HepG2 (cell line): ENCODE data around the gene NKAIN4. TPM values are rescaled to one million over a fixed set of nuclear protein-coding genes. Genes with fewer than 3 reads are reported as not detected.

Experiments used
- ARNT2 ChIP-seq: sonication (generic); formaldehyde crosslinking; IDR thresholded peaks from 2 replicates; pipeline ENCODE4 v1.8.0; 2022; ENCODE audit warnings: mild to moderate bottlenecking, low read depth, missing genetic modification reagents, moderate library complexity
- ELF3 ChIP-seq: IDR thresholded peaks from 2 replicates; pipeline ENCODE4 v1.6.1; 2016; ENCODE audit warnings: missing genetic modification reagents, missing compliant biosample characterization
- GTF2F1 ChIP-seq: fragments of 150-350 bp; IDR thresholded peaks from 2 replicates; pipeline ENCODE4 v1.6.1; 2014; ENCODE audit warnings: low read length
- IRX3 ChIP-seq: sonication (generic); formaldehyde crosslinking; IDR thresholded peaks from 2 replicates; pipeline ENCODE4 v1.8.1; 2023; ENCODE audit warnings: mild to moderate bottlenecking, low read depth, missing genetic modification reagents, borderline replicate concordance
- NFIB ChIP-seq: sonication (generic); formaldehyde crosslinking; IDR thresholded peaks from 2 replicates; pipeline ENCODE4 v1.9.0; 2021; ENCODE audit warnings: missing genetic modification reagents, mild to moderate bottlenecking, borderline replicate concordance
- RFX5 ChIP-seq: IDR thresholded peaks from 2 replicates; pipeline ENCODE4 v1.6.1; 2011; ENCODE audit warnings: low read depth, low read length, improper control_type of control experiment
- SRF ChIP-seq: IDR thresholded peaks from 2 replicates; pipeline ENCODE4 v1.6.1; 2011; ENCODE audit warnings: mild to moderate bottlenecking, low read depth, low read length, moderate library complexity
- XRCC5 ChIP-seq: fragments of 200-400 bp; formaldehyde crosslinking; optimal IDR thresholded peaks from 2 replicates; pipeline ENCODE3; 2017; ENCODE audit warnings: mild to moderate bottlenecking, low read length
- ZIK1 ChIP-seq: sonication (generic); formaldehyde crosslinking; IDR thresholded peaks from 2 replicates; pipeline ENCODE4 v1.5.0; 2020; ENCODE audit warnings: mild to moderate bottlenecking, low read depth, missing genetic modification reagents, borderline replicate concordance
- ZNF124 ChIP-seq: sonication (generic); formaldehyde crosslinking; IDR thresholded peaks from 2 replicates; pipeline ENCODE4 v1.4.0; 2020; ENCODE audit warnings: missing genetic modification reagents
- ZNF232 ChIP-seq: sonication (generic); formaldehyde crosslinking; IDR thresholded peaks from 2 replicates; pipeline ENCODE4 v1.4.0; 2020; ENCODE audit warnings: missing genetic modification reagents, borderline replicate concordance
- ZNF251 ChIP-seq: sonication (generic); formaldehyde crosslinking; IDR thresholded peaks from 2 replicates; pipeline ENCODE4 v1.9.0; 2021; ENCODE audit warnings: mild to moderate bottlenecking, missing genetic modification reagents
- ZNF3 ChIP-seq: IDR thresholded peaks from 2 replicates; pipeline ENCODE4 v1.7.0; 2017; ENCODE audit warnings: inconsistent platforms
- ZNF33B ChIP-seq: sonication (generic); formaldehyde crosslinking; IDR thresholded peaks from 2 replicates; pipeline ENCODE4 v1.5.1; 2020; ENCODE audit warnings: mild to moderate bottlenecking, missing genetic modification reagents
- ZNF441 ChIP-seq: sonication (generic); formaldehyde crosslinking; IDR thresholded peaks from 2 replicates; pipeline ENCODE4 v1.7.0; 2021; ENCODE audit warnings: missing genetic modification reagents, borderline replicate concordance
- ZNF543 ChIP-seq: sonication (generic); formaldehyde crosslinking; IDR thresholded peaks from 2 replicates; pipeline ENCODE4 v1.4.0; 2020; ENCODE audit warnings: mild to moderate bottlenecking, missing genetic modification reagents
- ZNF556 ChIP-seq: sonication (generic); formaldehyde crosslinking; IDR thresholded peaks from 2 replicates; pipeline ENCODE4 v1.4.0; 2020; ENCODE audit warnings: mild to moderate bottlenecking, missing genetic modification reagents, borderline replicate concordance
- ZNF558 ChIP-seq: sonication (generic); formaldehyde crosslinking; IDR thresholded peaks from 2 replicates; pipeline ENCODE4 v1.9.0; 2022; ENCODE audit warnings: mild to moderate bottlenecking, missing genetic modification reagents, borderline replicate concordance
- ZNF678 ChIP-seq: sonication (generic); formaldehyde crosslinking; IDR thresholded peaks from 2 replicates; pipeline ENCODE4 v1.4.0; 2020; ENCODE audit warnings: mild to moderate bottlenecking, missing genetic modification reagents
- ZNF772 ChIP-seq: sonication (generic); formaldehyde crosslinking; IDR thresholded peaks from 2 replicates; pipeline ENCODE4 v1.5.0; 2020; ENCODE audit warnings: mild to moderate bottlenecking, missing genetic modification reagents
- polyA plus RNA-seq, 8 experiments: library from polyadenylated mRNA; depleted of rRNA in 3 of 8; stranded (reverse) in 7 of 8; unstranded in 1 of 8; fragments of >200 nt; fragmentation: Illumina TruSeq in 4 of 8; extraction: Trizol in 4 of 8; gene quantifications; 2 replicates each; pipeline versions ENCODE4 v1.2.1 to v1.2.3, GENCODE V29; 2011 to 2016; ENCODE audit warnings: low read depth in 4 of 8, missing spikeins in 1 of 8, mixed read lengths in 1 of 8; ENCODE audit not compliant: insufficient read depth in 1 of 8
- total RNA-seq, 5 experiments: library from RNA; depleted of rRNA; stranded (reverse); fragments of >200 nt; fragmentation: Illumina TruSeq; extraction: Trizol; gene quantifications; 2 replicates each; pipeline ENCODE4 v1.2.3, GENCODE V29; 2016; ENCODE audit warnings: low read depth in 1 of 5
- TF ChIP-seq, protein P1 (sequence below): sonication (generic); formaldehyde crosslinking; IDR thresholded peaks from one replicate; pipeline ENCODE4 v1.5.1; 2020; ENCODE audit warnings: mild to moderate bottlenecking, missing genetic modification reagents; ENCODE audit errors: not compliant biosample characterization
- TF ChIP-seq, protein P2 (sequence below): sonication (generic); formaldehyde crosslinking; IDR thresholded peaks from 2 replicates; pipeline ENCODE4 v1.5.0; 2020; ENCODE audit warnings: mild to moderate bottlenecking, missing genetic modification reagents, moderate library complexity

Gene NKAIN4
- total and polyA plus RNA-seq, 2 of the 13 experiments (the other 11 are each of a cell fraction or from before 2014, with no cell fraction given): not detected

DNA sequence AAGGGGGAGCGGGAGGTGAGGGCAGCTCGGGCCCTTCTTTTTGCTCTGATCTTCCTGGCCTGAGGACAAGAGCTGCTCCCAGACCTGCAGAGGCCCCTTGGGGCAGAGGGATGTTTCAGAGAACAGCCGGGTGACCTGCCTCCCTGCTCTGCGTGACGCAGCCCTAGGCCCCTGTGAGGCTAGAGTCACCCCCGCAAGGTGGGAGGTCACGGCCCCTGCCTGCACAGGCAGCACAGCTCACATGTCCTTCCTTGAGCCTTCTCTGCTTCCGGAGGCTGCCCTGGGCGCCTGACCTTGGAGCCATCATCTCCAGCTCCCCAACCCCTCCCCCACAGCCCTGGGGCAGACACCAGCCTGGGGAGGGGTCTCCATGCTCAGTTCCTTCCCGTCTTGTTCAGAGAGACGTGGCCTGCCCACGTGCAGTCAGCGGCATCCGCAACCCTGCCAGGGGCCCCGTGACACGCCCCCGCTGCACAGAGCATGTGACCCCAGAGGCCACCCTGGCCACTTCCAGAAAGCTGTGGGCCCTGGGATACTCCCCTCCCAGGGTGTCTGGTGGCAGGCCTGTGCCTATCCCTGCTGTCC, 18.8 kb downstream of the NKAIN4 start, which contains the start of gene BIRC7 (continued):
- TF ChIP-seq, protein P1, sequence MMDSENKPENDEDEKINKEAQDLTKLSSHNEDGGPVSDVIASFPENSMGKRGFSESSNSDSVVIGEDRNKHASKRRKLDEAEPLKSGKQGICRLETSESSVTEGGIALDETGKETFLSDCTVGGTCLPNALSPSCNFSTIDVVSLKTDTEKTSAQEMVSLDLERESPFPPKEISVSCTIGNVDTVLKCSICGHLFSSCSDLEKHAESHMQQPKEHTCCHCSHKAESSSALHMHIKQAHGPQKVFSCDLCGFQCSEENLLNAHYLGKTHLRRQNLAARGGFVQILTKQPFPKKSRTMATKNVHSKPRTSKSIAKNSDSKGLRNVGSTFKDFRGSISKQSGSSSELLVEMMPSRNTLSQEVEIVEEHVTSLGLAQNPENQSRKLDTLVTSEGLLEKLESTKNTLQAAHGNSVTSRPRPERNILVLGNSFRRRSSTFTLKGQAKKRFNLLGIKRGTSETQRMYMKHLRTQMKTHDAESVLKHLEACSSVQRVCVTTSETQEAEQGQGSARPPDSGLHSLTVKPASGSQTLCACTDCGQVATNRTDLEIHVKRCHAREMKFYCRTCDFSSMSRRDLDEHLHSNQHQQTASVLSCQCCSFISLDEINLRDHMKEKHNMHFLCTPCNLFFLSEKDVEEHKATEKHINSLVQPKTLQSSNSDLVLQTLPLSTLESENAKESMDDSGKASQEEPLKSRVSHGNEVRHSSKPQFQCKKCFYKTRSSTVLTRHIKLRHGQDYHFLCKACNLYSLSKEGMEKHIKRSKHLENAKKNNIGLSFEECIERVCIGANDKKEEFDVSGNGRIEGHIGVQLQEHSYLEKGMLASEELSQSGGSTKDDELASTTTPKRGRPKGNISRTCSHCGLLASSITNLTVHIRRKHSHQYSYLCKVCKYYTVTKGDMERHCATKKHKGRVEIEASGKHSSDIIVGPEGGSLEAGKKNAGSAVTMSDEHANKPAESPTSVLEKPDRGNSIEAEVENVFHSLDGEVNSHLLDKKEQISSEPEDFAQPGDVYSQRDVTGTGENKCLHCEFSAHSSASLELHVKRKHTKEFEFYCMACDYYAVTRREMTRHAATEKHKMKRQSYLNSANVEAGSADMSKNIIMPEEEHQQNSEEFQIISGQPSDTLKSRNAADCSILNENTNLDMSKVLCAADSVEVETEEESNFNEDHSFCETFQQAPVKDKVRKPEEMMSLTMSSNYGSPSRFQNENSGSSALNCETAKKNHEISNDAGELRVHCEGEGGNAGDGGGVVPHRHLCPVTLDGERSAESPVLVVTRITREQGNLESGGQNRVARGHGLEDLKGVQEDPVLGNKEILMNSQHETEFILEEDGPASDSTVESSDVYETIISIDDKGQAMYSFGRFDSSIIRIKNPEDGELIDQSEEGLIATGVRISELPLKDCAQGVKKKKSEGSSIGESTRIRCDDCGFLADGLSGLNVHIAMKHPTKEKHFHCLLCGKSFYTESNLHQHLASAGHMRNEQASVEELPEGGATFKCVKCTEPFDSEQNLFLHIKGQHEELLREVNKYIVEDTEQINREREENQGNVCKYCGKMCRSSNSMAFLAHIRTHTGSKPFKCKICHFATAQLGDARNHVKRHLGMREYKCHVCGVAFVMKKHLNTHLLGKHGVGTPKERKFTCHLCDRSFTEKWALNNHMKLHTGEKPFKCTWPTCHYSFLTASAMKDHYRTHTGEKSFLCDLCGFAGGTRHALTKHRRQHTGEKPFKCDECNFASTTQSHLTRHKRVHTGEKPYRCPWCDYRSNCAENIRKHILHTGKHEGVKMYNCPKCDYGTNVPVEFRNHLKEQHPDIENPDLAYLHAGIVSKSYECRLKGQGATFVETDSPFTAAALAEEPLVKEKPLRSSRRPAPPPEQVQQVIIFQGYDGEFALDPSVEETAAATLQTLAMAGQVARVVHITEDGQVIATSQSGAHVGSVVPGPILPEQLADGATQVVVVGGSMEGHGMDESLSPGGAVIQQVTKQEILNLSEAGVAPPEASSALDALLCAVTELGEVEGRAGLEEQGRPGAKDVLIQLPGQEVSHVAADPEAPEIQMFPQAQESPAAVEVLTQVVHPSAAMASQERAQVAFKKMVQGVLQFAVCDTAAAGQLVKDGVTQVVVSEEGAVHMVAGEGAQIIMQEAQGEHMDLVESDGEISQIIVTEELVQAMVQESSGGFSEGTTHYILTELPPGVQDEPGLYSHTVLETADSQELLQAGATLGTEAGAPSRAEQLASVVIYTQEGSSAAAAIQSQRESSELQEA (CRISPR knock-in tag): no peak
- TF ChIP-seq IRX3 (CRISPR knock-in tag): no peak
- TF ChIP-seq ZNF678 (CRISPR knock-in tag): no peak
- TF ChIP-seq GTF2F1: no peak
- 0 out of 2 replicates have a peak, but pooled peaks have one; percentile 24 for TF ChIP-seq ZIK1
- TF ChIP-seq RFX5: no peak
- no peak for TF ChIP-seq ZNF124 (CRISPR knock-in tag)
- no peak for TF ChIP-seq ZNF543
- 0 out of 2 replicates have a peak, but pooled peaks have one; percentile 31 for TF ChIP-seq ZNF232 (CRISPR knock-in tag)
- no peak for TF ChIP-seq ARNT2 (CRISPR knock-in tag)
- TF ChIP-seq ZNF772 (CRISPR knock-in tag): peak; percentile 49; the same call in 1 of the 2 replicates
- no peak for TF ChIP-seq ELF3
- no peak for TF ChIP-seq XRCC5
- TF ChIP-seq ZNF251 (CRISPR knock-in tag): no peak
- no peak for TF ChIP-seq SRF
- no peak for TF ChIP-seq ZNF556 (CRISPR knock-in tag)
- TF ChIP-seq ZNF33B: no peak
- no peak for TF ChIP-seq ZNF3 (CRISPR knock-in tag)
- no peak for TF ChIP-seq ZNF441 (CRISPR knock-in tag)
- TF ChIP-seq NFIB (CRISPR knock-in tag): no peak
- no peak for TF ChIP-seq ZNF558
- TF ChIP-seq, protein P2, sequence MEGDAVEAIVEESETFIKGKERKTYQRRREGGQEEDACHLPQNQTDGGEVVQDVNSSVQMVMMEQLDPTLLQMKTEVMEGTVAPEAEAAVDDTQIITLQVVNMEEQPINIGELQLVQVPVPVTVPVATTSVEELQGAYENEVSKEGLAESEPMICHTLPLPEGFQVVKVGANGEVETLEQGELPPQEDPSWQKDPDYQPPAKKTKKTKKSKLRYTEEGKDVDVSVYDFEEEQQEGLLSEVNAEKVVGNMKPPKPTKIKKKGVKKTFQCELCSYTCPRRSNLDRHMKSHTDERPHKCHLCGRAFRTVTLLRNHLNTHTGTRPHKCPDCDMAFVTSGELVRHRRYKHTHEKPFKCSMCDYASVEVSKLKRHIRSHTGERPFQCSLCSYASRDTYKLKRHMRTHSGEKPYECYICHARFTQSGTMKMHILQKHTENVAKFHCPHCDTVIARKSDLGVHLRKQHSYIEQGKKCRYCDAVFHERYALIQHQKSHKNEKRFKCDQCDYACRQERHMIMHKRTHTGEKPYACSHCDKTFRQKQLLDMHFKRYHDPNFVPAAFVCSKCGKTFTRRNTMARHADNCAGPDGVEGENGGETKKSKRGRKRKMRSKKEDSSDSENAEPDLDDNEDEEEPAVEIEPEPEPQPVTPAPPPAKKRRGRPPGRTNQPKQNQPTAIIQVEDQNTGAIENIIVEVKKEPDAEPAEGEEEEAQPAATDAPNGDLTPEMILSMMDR (CRISPR knock-in tag): no peak
